Measurements from ENCODE around the gene PCDHB5.
"Not testable (repeated sequence)": the region's sequence is repeated elsewhere in the genome, so short reads cannot be mapped to it uniquely, and the experiment has no call there.

The PCDHB5 gene

GRCh38 chr5:141155540-141156374 lies 20.8 kb downstream of the PCDHB5 start:
- DNase-seq = peak; percentile 29

- DNase-seq = not testable (repeated sequence)
Measured at GRCh38 chr5:141157356-141157755, 22.4 kb downstream of the PCDHB5 start.

- not testable (repeated sequence) for DNase-seq
Measured at GRCh38 chr5:141157901-141158300, 22.9 kb downstream of the PCDHB5 start.

GRCh38 chr5:141172381-141173204 lies 37.6 kb downstream of the PCDHB5 start, which contains the start of gene PCDHB7:
TSS of gene PCDHB7 (plus strand) at chr5:141172644. CDS start at chr5:141172836, 192 bp downstream.
- peak; percentile 63 for DNase-seq

- DNase-seq = not testable (repeated sequence)
Measured at GRCh38 chr5:141174291-141175104, 39.5 kb downstream of the PCDHB5 start.

- DNase-seq = no peak
Measured at GRCh38 chr5:141175933-141176332, 40.9 kb downstream of the PCDHB5 start.

GRCh38 chr5:141177577-141178191 lies 42.7 kb downstream of the PCDHB5 start, which contains the start of gene PCDHB8:
TSS of gene PCDHB8 (plus strand) at chr5:141177790. CDS start at chr5:141178035, 245 bp downstream.
- DNase-seq = peak; percentile 60

- not testable (repeated sequence) for DNase-seq
Measured at GRCh38 chr5:141179371-141179770, 44.4 kb downstream of the PCDHB5 start.

- DNase-seq = not testable (repeated sequence)
Measured at GRCh38 chr5:141179876-141180275, 44.9 kb downstream of the PCDHB5 start.

- DNase-seq = no peak
Measured at GRCh38 chr5:141180313-141180712, 45.3 kb downstream of the PCDHB5 start.

- DNase-seq = peak; percentile 12
Measured at GRCh38 chr5:141182248-141182647, 47.2 kb downstream of the PCDHB5 start, which contains the start of gene PCDHB16. TSS of gene PCDHB16 (plus strand) at chr5:141182387. CDS start at chr5:141182560, 173 bp downstream.

GRCh38 chr5:141184117-141184855 lies 49.3 kb downstream of the PCDHB5 start:
- not testable (repeated sequence) for DNase-seq

- peak; percentile 67 for DNase-seq
Measured at GRCh38 chr5:141186897-141187512, 52.0 kb downstream of the PCDHB5 start, which contains the start of gene PCDHB9. TSS of gene PCDHB9 (plus strand) at chr5:141187161. CDS start at chr5:141187319, 158 bp downstream.

Data from OCI-M1 (cell line).